ENCODE measurements around the gene APOL4.

The APOL4 gene

DNA sequence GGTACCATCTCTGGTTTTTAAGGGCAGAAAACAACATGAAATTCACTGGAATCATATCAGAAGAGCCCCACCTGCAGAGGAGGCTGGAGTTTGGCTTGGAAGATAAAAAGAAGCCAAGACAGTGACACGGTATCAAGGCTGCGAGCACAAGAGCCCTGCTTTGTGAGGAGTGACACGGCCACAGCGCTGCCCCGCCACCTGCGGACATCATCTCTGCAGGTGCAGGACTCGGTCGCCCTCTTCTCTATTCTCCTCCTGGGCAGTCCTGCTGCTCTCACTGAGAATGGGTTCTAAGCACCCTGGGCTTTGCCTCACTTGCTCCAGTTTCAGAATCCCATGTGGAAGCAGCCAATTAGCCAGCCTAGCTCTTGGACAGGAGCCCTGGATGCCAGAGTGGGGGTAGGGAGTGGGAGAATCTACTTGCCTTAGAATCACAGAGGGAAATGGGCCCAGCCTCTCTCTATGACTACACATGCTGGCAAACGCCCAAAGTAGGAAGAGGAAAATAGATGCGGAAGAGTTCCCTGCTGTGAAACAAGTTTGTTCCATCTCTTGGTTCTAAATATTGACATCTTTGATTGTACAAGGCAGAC, 17.1 kb downstream of the APOL4 start:
- Histone ChIP-seq H3K36me3 (ENCODE audit: control insufficient read depth, insufficient read depth, low read length) (no peaks in the 10 kb centered on the region), H3K4me3 (ENCODE audit: low read depth, low read length) (no peak overlapping the region), H3K4me1 (ENCODE audit: control insufficient read depth, insufficient read depth, low read length) (peaks cover 11% of the 10 kb centered on the region), H3K27me3 (ENCODE audit: control insufficient read depth, insufficient read depth, low read length) (peaks cover 4% of the 10 kb centered on the region; the same call in 1 of the 2 replicates), H3K27ac (ENCODE audit: low read depth, low read length) (no peak overlapping the region), H3K9me3 (ENCODE audit: control insufficient read depth, insufficient read depth, low read length) (no peaks in the 10 kb centered on the region), H3K9ac (ENCODE audit: low read depth, low read length) (no peak overlapping the region)

DNA sequence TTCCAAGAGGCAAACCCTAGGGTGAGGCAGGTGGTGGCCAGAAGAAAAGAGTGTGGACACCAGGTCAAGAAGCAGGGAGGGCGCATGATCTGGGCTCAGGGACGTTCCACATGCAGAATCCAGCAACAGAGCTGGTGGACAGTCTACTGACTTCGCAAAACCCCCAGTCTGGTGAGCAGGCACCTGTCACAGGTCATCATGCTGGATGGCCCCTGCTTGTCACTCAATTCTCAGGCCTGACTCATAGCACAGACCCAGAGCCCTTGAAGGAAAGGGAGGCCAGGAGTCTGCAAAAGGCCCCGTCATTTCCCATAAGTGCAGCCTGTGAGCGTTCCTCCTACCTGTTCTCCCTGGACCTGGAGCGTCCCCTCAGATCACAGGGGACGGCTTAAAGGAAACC, 18.2 kb downstream of the APOL4 start:
- Histone ChIP-seq H3K36me3 (ENCODE audit: control insufficient read depth, insufficient read depth, low read length) (no peaks in the 10 kb centered on the region), H3K9ac (ENCODE audit: low read depth, low read length) (no peak overlapping the region)

DNA sequence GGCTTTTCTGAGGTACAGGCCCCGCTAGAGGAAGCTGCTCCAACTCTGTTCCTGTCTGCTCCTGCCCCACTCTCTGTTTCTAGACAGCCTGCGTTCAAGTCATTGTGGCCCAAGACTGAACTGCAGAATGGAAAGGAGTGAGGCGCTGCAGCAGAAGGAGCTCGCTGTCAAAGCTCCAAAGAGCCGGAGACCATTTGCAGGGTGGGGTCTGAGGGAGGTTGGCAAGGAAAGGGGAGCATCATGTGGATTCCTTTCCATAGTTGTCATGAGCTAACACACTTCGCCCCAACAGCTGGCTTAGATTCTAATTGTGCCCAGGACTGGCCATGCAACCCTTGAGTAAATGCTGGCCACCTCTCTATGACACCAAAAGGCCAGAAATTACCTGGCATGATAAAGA, 18.8 kb downstream of the APOL4 start:
- Histone ChIP-seq H3K4me1 (ENCODE audit: control insufficient read depth, insufficient read depth, low read length) (peaks cover 8% of the 10 kb centered on the region; the same call in 1 of the 2 replicates), H3K9ac (ENCODE audit: low read depth, low read length) (no peak overlapping the region), H3K4me3 (ENCODE audit: low read depth, low read length) (no peak overlapping the region), H3K36me3 (ENCODE audit: control insufficient read depth, insufficient read depth, low read length) (no peaks in the 10 kb centered on the region), H3K9me3 (ENCODE audit: control insufficient read depth, insufficient read depth, low read length) (no peaks in the 10 kb centered on the region), H3K27ac (ENCODE audit: low read depth, low read length) (no peak overlapping the region), H3K27me3 (ENCODE audit: control insufficient read depth, insufficient read depth, low read length) (peaks cover 4% of the 10 kb centered on the region; the same call in 1 of the 2 replicates)

More for the DNA sequence above, 18.2 kb downstream of the APOL4 start:
- peaks cover 8% of the 10 kb centered on the region; the same call in 1 of the 2 replicates for H3K4me1 ChIP-seq (ENCODE audit: control insufficient read depth, insufficient read depth, low read length)
- no peak overlapping the region for H3K27ac ChIP-seq (ENCODE audit: low read depth, low read length)
- peaks cover 4% of the 10 kb centered on the region; the same call in 1 of the 2 replicates for H3K27me3 ChIP-seq (ENCODE audit: control insufficient read depth, insufficient read depth, low read length)
- H3K4me3 ChIP-seq (ENCODE audit: low read depth, low read length): no peak overlapping the region
- H3K9me3 ChIP-seq (ENCODE audit: control insufficient read depth, insufficient read depth, low read length): no peaks in the 10 kb centered on the region

DNA sequence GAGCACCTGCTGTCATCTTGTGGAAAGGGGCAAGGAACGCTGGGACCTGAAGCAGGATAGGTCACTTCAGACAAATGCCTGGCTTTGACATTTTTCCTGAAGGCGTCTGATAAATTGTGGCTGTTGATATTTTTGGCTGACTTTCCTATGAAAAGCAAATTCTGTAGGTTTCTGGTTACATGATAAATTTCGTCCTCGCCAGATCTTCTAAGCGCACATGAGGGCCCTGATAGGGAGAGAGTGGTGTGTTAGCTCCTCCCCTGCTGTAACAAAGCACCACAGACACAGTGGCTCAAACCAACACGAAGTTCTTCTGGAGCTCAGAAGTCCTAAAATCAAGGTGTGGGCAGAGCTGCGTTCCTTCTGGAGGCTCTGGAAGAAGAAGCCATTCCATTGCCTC, 19.6 kb downstream of the APOL4 start:
- no peak overlapping the region for H3K4me3 ChIP-seq (ENCODE audit: low read depth, low read length)
- no peak overlapping the region for H3K9ac ChIP-seq (ENCODE audit: low read depth, low read length)
- H3K4me1 ChIP-seq (ENCODE audit: control insufficient read depth, insufficient read depth, low read length): peaks cover 8% of the 10 kb centered on the region; the same call in 1 of the 2 replicates
- no peaks in the 10 kb centered on the region for H3K9me3 ChIP-seq (ENCODE audit: control insufficient read depth, insufficient read depth, low read length)
- no peak overlapping the region for H3K27ac ChIP-seq (ENCODE audit: low read depth, low read length)
- H3K36me3 ChIP-seq (ENCODE audit: control insufficient read depth, insufficient read depth, low read length): no peaks in the 10 kb centered on the region
- peaks cover 4% of the 10 kb centered on the region; the same call in 1 of the 2 replicates for H3K27me3 ChIP-seq (ENCODE audit: control insufficient read depth, insufficient read depth, low read length)

DNA sequence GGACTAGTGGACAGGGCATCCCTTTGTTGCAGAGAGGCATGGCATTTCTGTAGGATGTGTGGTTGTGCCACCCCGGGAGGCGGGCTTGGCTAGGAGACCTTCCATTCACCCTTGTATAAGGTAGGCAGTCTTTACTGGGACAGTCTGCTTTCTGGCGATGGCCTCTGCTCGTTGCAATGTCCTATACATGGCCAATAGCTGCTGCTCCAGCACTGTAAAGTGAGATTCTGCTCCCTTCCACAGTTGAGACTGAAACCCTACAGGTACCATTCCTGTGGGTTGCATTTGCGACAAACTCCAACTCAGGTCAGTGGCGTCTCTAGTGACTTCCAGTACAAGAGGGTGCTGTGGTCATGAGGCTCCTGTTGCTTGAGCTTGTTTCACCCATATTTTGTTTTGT, 20.7 kb downstream of the APOL4 start:
- H3K9ac ChIP-seq (ENCODE audit: low read depth, low read length): no peak overlapping the region
- no peak overlapping the region for H3K4me3 ChIP-seq (ENCODE audit: low read depth, low read length)
- H3K27me3 ChIP-seq (ENCODE audit: control insufficient read depth, insufficient read depth, low read length): peaks cover 4% of the 10 kb centered on the region; the same call in 1 of the 2 replicates
- H3K36me3 ChIP-seq (ENCODE audit: control insufficient read depth, insufficient read depth, low read length): no peaks in the 10 kb centered on the region
- peaks cover 8% of the 10 kb centered on the region; the same call in 1 of the 2 replicates for H3K4me1 ChIP-seq (ENCODE audit: control insufficient read depth, insufficient read depth, low read length)
- H3K27ac ChIP-seq (ENCODE audit: low read depth, low read length): no peak overlapping the region
- no peaks in the 10 kb centered on the region for H3K9me3 ChIP-seq (ENCODE audit: control insufficient read depth, insufficient read depth, low read length)

DNA sequence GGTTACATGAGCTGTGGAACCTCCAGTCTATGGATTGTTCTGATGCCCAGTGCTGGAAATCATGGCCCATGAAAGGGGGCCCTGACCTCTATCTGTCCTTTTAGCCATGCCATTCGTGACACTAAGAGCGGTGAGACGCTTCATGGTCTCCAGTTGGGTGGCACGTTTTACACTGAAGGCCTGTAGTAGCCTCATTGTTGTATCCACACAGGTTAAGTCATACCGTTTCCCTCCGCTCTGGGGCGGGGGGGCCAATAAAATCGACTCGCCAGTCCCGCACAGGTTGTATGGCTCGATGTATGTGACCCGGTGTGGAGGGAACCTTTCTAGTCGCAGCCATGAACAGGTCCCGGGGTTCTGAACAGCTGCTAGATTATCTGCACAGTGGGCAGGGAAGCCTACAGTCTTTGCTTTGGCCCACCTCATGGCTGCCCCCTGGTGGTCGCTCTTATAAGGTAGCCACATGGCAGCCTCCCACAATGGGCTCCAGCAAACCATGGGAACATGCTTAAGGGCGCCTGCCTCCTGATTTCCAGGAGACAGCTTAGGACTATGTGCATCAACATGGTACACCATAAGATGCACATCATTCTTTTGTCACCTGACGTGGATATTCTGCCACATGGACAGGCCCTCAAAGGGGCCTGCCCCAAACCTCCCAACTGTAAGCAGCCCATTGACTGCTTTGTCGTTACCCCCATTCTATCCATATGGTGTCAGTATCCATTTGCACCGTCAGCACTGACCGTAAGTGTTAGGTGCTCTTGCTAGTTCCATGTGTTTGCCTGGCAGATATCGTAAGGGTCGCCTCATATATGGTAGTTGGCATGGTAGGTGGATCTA, 21.4 kb downstream of the APOL4 start:
- peaks cover 8% of the 10 kb centered on the region; the same call in 1 of the 2 replicates for H3K4me1 ChIP-seq (ENCODE audit: control insufficient read depth, insufficient read depth, low read length)
- no peaks in the 10 kb centered on the region for H3K9me3 ChIP-seq (ENCODE audit: control insufficient read depth, insufficient read depth, low read length)
- H3K27me3 ChIP-seq (ENCODE audit: control insufficient read depth, insufficient read depth, low read length): peaks cover 4% of the 10 kb centered on the region; the same call in 1 of the 2 replicates
- H3K4me3 ChIP-seq (ENCODE audit: low read depth, low read length): no peak overlapping the region
- H3K27ac ChIP-seq (ENCODE audit: low read depth, low read length): no peak overlapping the region
- no peaks in the 10 kb centered on the region for H3K36me3 ChIP-seq (ENCODE audit: control insufficient read depth, insufficient read depth, low read length)
- H3K9ac ChIP-seq (ENCODE audit: low read depth, low read length): no peak overlapping the region

DNA sequence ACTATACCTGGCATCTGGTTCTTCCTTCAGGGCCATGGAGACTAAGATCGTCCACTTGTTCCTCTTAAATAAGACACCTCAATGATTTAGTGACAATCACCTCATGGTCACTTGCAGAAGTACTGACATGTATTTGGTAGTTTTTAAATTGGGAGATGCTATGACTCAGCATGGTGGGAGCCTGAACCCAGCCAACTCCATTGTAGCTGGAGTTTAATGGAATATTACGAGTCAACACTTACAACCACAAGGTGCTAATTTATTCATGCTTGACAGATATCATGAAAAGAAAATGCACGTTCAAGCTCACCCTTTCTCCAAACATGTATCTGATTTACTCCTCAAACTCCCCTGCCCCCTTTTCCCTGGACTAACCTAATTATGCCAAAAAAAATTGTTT, 24.4 kb downstream of the APOL4 start:
- H3K4me1 ChIP-seq (ENCODE audit: control insufficient read depth, insufficient read depth, low read length): peaks cover 3% of the 10 kb centered on the region; the same call in 1 of the 2 replicates
- no peaks in the 10 kb centered on the region for H3K36me3 ChIP-seq (ENCODE audit: control insufficient read depth, insufficient read depth, low read length)
- no peaks in the 10 kb centered on the region for H3K9me3 ChIP-seq (ENCODE audit: control insufficient read depth, insufficient read depth, low read length)
- H3K9ac ChIP-seq (ENCODE audit: low read depth, low read length): no peak overlapping the region
- no peak overlapping the region for H3K4me3 ChIP-seq (ENCODE audit: low read depth, low read length)
- no peak overlapping the region for H3K27ac ChIP-seq (ENCODE audit: low read depth, low read length)
- H3K27me3 ChIP-seq (ENCODE audit: control insufficient read depth, insufficient read depth, low read length): peaks cover 4% of the 10 kb centered on the region; the same call in 1 of the 2 replicates

DNA sequence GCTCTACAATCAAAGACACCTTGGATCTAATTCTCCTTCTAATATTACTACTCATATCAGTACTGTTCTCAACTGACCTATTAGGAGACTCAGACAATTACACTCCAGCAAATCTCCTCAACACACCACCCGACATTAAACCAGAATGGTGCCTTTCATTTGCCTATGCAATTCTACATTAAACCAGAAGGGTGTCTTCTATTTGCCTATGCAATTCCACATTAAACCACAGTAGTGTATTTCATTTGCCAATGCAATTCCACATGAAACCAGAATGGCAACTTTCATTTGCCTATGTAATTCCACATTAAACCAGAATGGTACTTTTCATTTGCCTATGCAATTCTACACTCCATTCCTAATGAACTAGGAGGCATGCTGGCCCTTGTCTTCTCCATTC, 25.7 kb downstream of the APOL4 start:
- Histone ChIP-seq H3K36me3 (ENCODE audit: control insufficient read depth, insufficient read depth, low read length) (no peaks in the 10 kb centered on the region), H3K27ac (ENCODE audit: low read depth, low read length) (no peak overlapping the region), H3K4me1 (ENCODE audit: control insufficient read depth, insufficient read depth, low read length) (peaks cover 8% of the 10 kb centered on the region; the same call in 1 of the 2 replicates), H3K27me3 (ENCODE audit: control insufficient read depth, insufficient read depth, low read length) (peaks cover 2% of the 10 kb centered on the region; the same call in 1 of the 2 replicates), H3K9me3 (ENCODE audit: control insufficient read depth, insufficient read depth, low read length) (no peaks in the 10 kb centered on the region), H3K9ac (ENCODE audit: low read depth, low read length) (no peak overlapping the region), H3K4me3 (ENCODE audit: low read depth, low read length) (no peak overlapping the region)

DNA sequence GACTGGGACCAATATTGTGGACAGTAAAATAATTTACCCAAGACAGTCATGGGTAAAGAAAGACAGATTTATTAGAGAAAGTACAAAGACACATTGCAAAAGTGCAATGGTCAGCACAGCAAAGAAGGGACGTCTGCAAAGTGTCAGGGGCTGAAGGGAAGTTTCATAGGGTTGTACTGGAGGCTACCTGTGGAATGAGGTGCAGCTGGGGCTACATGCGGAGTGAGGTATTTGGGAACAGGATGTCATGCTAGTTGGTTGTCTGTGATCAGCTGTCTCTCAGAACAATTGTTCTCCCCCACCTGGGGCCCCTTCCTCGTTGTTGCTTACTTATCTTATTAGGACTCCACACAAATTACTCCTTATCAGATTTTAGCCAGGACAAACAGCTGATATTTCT, 29.7 kb downstream of the APOL4 start:
- Histone ChIP-seq H3K9ac (ENCODE audit: low read depth, low read length) (no peak overlapping the region), H3K27me3 (ENCODE audit: control insufficient read depth, insufficient read depth, low read length) (no peaks in the 10 kb centered on the region), H3K27ac (ENCODE audit: low read depth, low read length) (no peak overlapping the region), H3K4me3 (ENCODE audit: low read depth, low read length) (no peak overlapping the region), H3K9me3 (ENCODE audit: control insufficient read depth, insufficient read depth, low read length) (no peaks in the 10 kb centered on the region), H3K36me3 (ENCODE audit: control insufficient read depth, insufficient read depth, low read length) (no peaks in the 10 kb centered on the region), H3K4me1 (ENCODE audit: control insufficient read depth, insufficient read depth, low read length) (peaks cover 14% of the 10 kb centered on the region; the same call in 1 of the 2 replicates)

DNA sequence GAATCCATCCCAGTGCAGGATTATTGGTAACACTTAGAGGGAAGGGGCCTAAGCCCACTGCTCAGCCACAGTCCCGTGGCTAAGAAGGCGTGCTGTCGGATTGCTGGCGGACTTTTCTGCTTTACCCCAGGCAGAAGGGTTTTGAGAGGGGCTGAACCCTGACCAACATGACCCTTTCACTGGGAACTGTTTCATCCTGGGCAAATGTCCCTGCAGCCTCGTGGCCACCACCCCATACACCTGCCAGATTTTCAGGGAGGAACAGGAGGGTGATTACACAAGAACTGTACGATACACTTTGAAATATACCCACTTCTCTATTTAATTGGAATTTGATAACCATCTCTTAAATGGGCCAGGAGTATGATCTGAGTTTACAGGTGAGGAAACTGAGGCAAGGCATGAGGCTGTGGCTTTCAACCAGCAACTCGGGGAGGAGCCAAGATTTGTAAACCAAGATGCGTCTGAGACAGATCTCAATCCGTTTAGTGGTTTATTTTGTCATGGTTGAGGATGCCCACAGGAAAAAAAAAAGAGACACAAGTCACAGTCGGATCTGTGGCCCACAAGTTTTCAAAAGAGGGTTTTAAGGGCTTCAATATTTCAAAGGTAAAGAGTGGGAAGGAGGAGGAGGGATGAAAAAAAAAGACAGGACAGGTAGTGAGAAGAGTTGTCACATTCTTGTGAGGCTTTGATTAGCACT, 34.9 kb downstream of the APOL4 start:
- H3K9ac ChIP-seq (ENCODE audit: low read depth, low read length): no peak overlapping the region
- no peaks in the 10 kb centered on the region for H3K9me3 ChIP-seq (ENCODE audit: control insufficient read depth, insufficient read depth, low read length)
- peaks cover 7% of the 10 kb centered on the region; the same call in 1 of the 2 replicates for H3K4me1 ChIP-seq (ENCODE audit: control insufficient read depth, insufficient read depth, low read length)
- no peak overlapping the region for H3K4me3 ChIP-seq (ENCODE audit: low read depth, low read length)
- H3K27ac ChIP-seq (ENCODE audit: low read depth, low read length): no peak overlapping the region
- H3K36me3 ChIP-seq (ENCODE audit: control insufficient read depth, insufficient read depth, low read length): no peaks in the 10 kb centered on the region
- H3K27me3 ChIP-seq (ENCODE audit: control insufficient read depth, insufficient read depth, low read length): no peaks in the 10 kb centered on the region

Data from HUES48 (cell line).